Psoas muscle (tissue), 8 donors: ENCODE data around the gene ZBTB46. TPM values are rescaled to one million over a fixed set of nuclear protein-coding genes. Genes with fewer than 3 reads are reported as not detected.
A peak's percentile ranks its signal among the peaks of the same experiment; 100 is the strongest.

Experiments
- ATAC-seq, 4 donors: fragments of 200-7000 bp; cut with Tn5 transposase; one replicate each; pipeline ENCODE4 v1.9.1; 2020; ENCODE audit warnings: moderate library complexity in 3 of 4, mild to moderate bottlenecking in 2 of 4
- DNase-seq, 2 donors: peaks; one replicate each; pipeline ENCODE4 v3.0.0-alpha.2; 2020
- H3K27ac ChIP-seq: fragments of 200-600 bp; one replicate; pipeline ENCODE4 v1.8.0; 2022
- H3K27me3 ChIP-seq, 3 donors: fragments of 200-600 bp in 1 of 3; one replicate each; pipeline versions ENCODE4 v1.6.1 to v1.8.0; 2013 to 2022; ENCODE audit warnings: low read length in 2 of 3, mild to moderate bottlenecking in 2 of 3, moderate library complexity in 1 of 3; ENCODE audit not compliant: insufficient read depth in 3 of 3
- H3K36me3 ChIP-seq, 2 donors: fragments of 200-600 bp in 1 of 2; one replicate each; pipeline versions ENCODE4 v1.6.1 to v1.8.0; 2013 to 2022; ENCODE audit warnings: low read depth in 1 of 2, mild to moderate bottlenecking in 1 of 2, moderate library complexity in 1 of 2; ENCODE audit not compliant: insufficient read depth in 1 of 2
- H3K4me1 ChIP-seq: fragments of 200-600 bp; one replicate; pipeline ENCODE4 v1.8.0; 2022
- H3K4me3 ChIP-seq: fragments of 200-600 bp; one replicate; pipeline ENCODE4 v1.8.0; 2022; ENCODE audit warnings: mild to moderate bottlenecking
- H3K9me3 ChIP-seq: fragments of 200-600 bp; one replicate; pipeline ENCODE4 v1.8.0; 2022
- CTCF ChIP-seq: fragments of 200-600 bp; IDR thresholded peaks from one replicate; pipeline ENCODE4 v1.8.0; 2022; ENCODE audit warnings: antibody characterized with exemption
- WGBS, 3 donors: extraction: QIAGEN DNeasy Blood & Tissue Kit; methylation state at CpG; one replicate each; pipeline versions ENCODE4 v1.1.6 to v1.1.7; 2013; 5-methylcytosine and 5-hydroxymethylcytosine counted together
- intact Hi-C, 2 donors: fragments of 100-400 bp; cut with DNase I; formaldehyde crosslinking; loops; one replicate each; pipeline versions ENCODE4 v1.11.0 to v1.14.2; 2022
- polyA plus RNA-seq, 3 donors: library from polyadenylated mRNA; stranded (reverse); fragments of 200-250 nt; gene quantifications; one replicate each; pipeline ENCODE4 v1.2.3, GENCODE V29; 2013
- total RNA-seq, 4 donors: library from RNA; stranded (reverse); fragmentation: NEBNext Ultra II Directional in 2 of 4; extraction: Animal tissue kit (Norgen Biotek cat#: 25700) in 2 of 4; gene quantifications; one replicate each; pipeline versions ENCODE4 v1.2.1 to v1.2.4, GENCODE V29; 2021 to 2023
- donor health status: healthy with polysubstance abuse.
- donor health status: DM: no; HTN: no; CAD: no; lungs with moderate emphysema.
- donor health status: Bipolar disorder and iron deficiency.
- donor health status: healthy.
- donor health status: DM: yes; HTN: yes; CAD: no.
- donor health status: DM: no; HTN: no; CAD: no.
- donor health status: DM: no; HTN: no; CAD: no.
- donor health status: DM: yes; HTN: yes; CAD: no.

The ZBTB46 gene
- total and polyA plus RNA-seq, 7 donors = 1.3 to 6.4 (median 4.5) TPM

- Histone ChIP-seq H3K9me3 (no peaks in the 10 kb centered on the region), H3K27me3 (no peaks in the 10 kb centered on the region), H3K36me3 (peaks cover 0 to 25% of the 10 kb centered on the region in 2 donors), H3K4me1 (peaks cover 8% of the 10 kb centered on the region), H3K27ac (no peak overlapping the region), H3K4me3 (no peak overlapping the region)
- DNase-seq (peak in 1 of 2 donors; percentile 26), ATAC-seq (no peak)
- 84 to 87% (median 85%) methylated on average over 23 to 26 of the region's 26 CpGs for WGBS, 3 donors
- no peak for TF ChIP-seq CTCF
- intact Hi-C loops = no loop called here
These were observed 84.9 kb downstream of the ZBTB46 start for GRCh38 chr20:63745961-63746731.

GRCh38 chr20:63745424-63745805, 85.6 kb downstream of the ZBTB46 start:
- peaks cover 0 to 25% of the 10 kb centered on the region in 2 donors for H3K36me3 ChIP-seq
- WGBS, 3 donors = 67 to 79% (median 77%) methylated on average over 15 of the region's 15 CpGs
- H3K27me3 ChIP-seq = no peaks in the 10 kb centered on the region
- intact Hi-C loops = no loop called here
- no peaks in the 10 kb centered on the region for H3K9me3 ChIP-seq
- peaks cover 8% of the 10 kb centered on the region for H3K4me1 ChIP-seq
- no peak overlapping the region for H3K27ac ChIP-seq
- no peak for ATAC-seq
- no peak overlapping the region for H3K4me3 ChIP-seq
- DNase-seq = peak in 1 of 2 donors; percentile 18
- TF ChIP-seq CTCF = no peak

- H3K27ac ChIP-seq = no peak overlapping the region
- intact Hi-C loops = no loop called here
These were observed 86.3 kb downstream of the ZBTB46 start for GRCh38 chr20:63744574-63745423.

GRCh38 chr20:63744158-63744557, 86.9 kb downstream of the ZBTB46 start:
- TF ChIP-seq CTCF = no peak
- no peaks in the 10 kb centered on the region for H3K27me3 ChIP-seq
- intact Hi-C loops = no loop called here
- H3K4me1 ChIP-seq = peaks cover 8% of the 10 kb centered on the region
- no peak overlapping the region for H3K4me3 ChIP-seq
- WGBS, 3 donors = 55 to 70% (median 57%) methylated on average over 4 of the region's 4 CpGs
- no peak overlapping the region for H3K27ac ChIP-seq
- peak in 1 of 2 donors; percentile 19 for DNase-seq
- ATAC-seq = no peak
- peaks cover 0 to 25% of the 10 kb centered on the region in 2 donors for H3K36me3 ChIP-seq
- H3K9me3 ChIP-seq = no peaks in the 10 kb centered on the region

More at GRCh38 chr20:63744574-63745423, 86.3 kb downstream of the ZBTB46 start:
- 75 to 77% (median 76%) methylated on average over 24 to 25 of the region's 25 CpGs for WGBS, 3 donors
- Histone ChIP-seq H3K4me3 (no peak overlapping the region), H3K9me3 (no peaks in the 10 kb centered on the region), H3K4me1 (peaks cover 8% of the 10 kb centered on the region), H3K27me3 (no peaks in the 10 kb centered on the region), H3K36me3 (peaks cover 0 to 25% of the 10 kb centered on the region in 2 donors)
- ATAC-seq = no peak
- no peak for TF ChIP-seq CTCF
- DNase-seq = peak in 1 of 2 donors; percentile 43
